GM23248 (cell line): Measurements from ENCODE around the gene C17orf113. TPM values are rescaled to one million over a fixed set of nuclear protein-coding genes. Genes with fewer than 3 reads are reported as not detected.
A peak's percentile ranks its signal among the peaks of the same experiment; 100 is the strongest.

Experiments
- DNase-seq: peaks from one replicate; pipeline ENCODE4 v3.0.0-alpha.2; 2015
- H2AFZ ChIP-seq: fragments of 200-600 bp; sonication (generic); 2 replicates; pipeline ENCODE4 v1.6.1; 2016; ENCODE audit warnings: antibody characterized with exemption
- H3F3A ChIP-seq: fragments of 200-600 bp; sonication (generic); 2 replicates; pipeline ENCODE4 v1.6.1; 2016; ENCODE audit warnings: mild to moderate bottlenecking, antibody characterized with exemption, mixed run types; ENCODE audit not compliant: insufficient read depth
- H3K27ac ChIP-seq: fragments of 200-600 bp; sonication (generic); 2 replicates; pipeline ENCODE4 v1.5.1; 2016; ENCODE audit warnings: mild to moderate bottlenecking
- H3K27me3 ChIP-seq: fragments of 200-600 bp; sonication (generic); replicated peaks from 2 replicates; pipeline ENCODE4 v1.6.1; 2016; ENCODE audit warnings: mild to moderate bottlenecking; ENCODE audit not compliant: insufficient read depth
- H3K36me3 ChIP-seq: fragments of 200-600 bp; sonication (generic); 2 replicates; pipeline ENCODE4 v1.6.1; 2016; ENCODE audit warnings: low read depth, mild to moderate bottlenecking
- H3K4me1 ChIP-seq: fragments of 200-600 bp; sonication (generic); 2 replicates; pipeline ENCODE4 v1.6.1; 2016; ENCODE audit warnings: mild to moderate bottlenecking; ENCODE audit not compliant: insufficient read depth
- H3K4me2 ChIP-seq: fragments of 200-600 bp; sonication (generic); one replicate; pipeline ENCODE4 v1.6.1; 2016; ENCODE audit warnings: mild to moderate bottlenecking; ENCODE audit not compliant: unreplicated experiment
- H3K4me3 ChIP-seq: fragments of 200-600 bp; sonication (generic); 2 replicates; pipeline ENCODE4 v1.5.1; 2016; ENCODE audit warnings: mild to moderate bottlenecking
- H3K79me2 ChIP-seq: fragments of 200-600 bp; sonication (generic); 2 replicates; pipeline ENCODE4 v1.6.1; 2016; ENCODE audit warnings: mild to moderate bottlenecking; ENCODE audit not compliant: insufficient read depth
- H3K9ac ChIP-seq: fragments of 200-600 bp; sonication (generic); 2 replicates; pipeline ENCODE4 v1.6.1; 2016; ENCODE audit warnings: mild to moderate bottlenecking
- H3K9me2 ChIP-seq: fragments of 200-600 bp; sonication (generic); 2 replicates; pipeline ENCODE4 v1.6.1; 2016; ENCODE audit warnings: mixed run types, mild to moderate bottlenecking, moderate library complexity; ENCODE audit not compliant: insufficient read depth
- H3K9me3 ChIP-seq: fragments of 200-600 bp; sonication (generic); one replicate; pipeline ENCODE4 v1.6.1; 2017; ENCODE audit warnings: low read depth
- H4K20me1 ChIP-seq: fragments of 200-600 bp; sonication (generic); 2 replicates; pipeline ENCODE4 v1.6.0; 2016; ENCODE audit not compliant: insufficient read depth
- EZH2 ChIP-seq: fragments of 200-600 bp; sonication (generic); IDR thresholded peaks from 2 replicates; pipeline ENCODE4 v1.6.1; 2018; ENCODE audit warnings: antibody characterized with exemption, mild to moderate bottlenecking; ENCODE audit not compliant: insufficient read depth, poor library complexity, severe bottlenecking
- EZH2phosphoT487 ChIP-seq: fragments of 200-600 bp; sonication (generic); IDR thresholded peaks from 2 replicates; pipeline ENCODE4 v1.6.1; 2018; ENCODE audit warnings: antibody characterized with exemption, moderate library complexity, mild to moderate bottlenecking, low read depth; ENCODE audit not compliant: insufficient read depth
- WGBS, 2 experiments: methylation state at CpG; one replicate each; pipeline ENCODE4 v1.1.6; 2015 to 2017; ENCODE audit warnings: low lambda C conversion rate in 2 of 2, low coverage in 1 of 2; ENCODE audit errors: missing lambda C conversion rate in 2 of 2; 5-methylcytosine and 5-hydroxymethylcytosine counted together
- in situ Hi-C: fragments of 300-500 bp; cut with MboI; formaldehyde crosslinking; loops from 2 replicates; pipeline ENCODE4 v1.15.0; 2020
- polyA plus RNA-seq: library from polyadenylated mRNA; unstranded; fragments of >200 nt; fragmentation: Nextera tagmentation; extraction: Ambion mirVana; gene quantifications from 2 replicates; pipeline ENCODE4 v1.2.1, GENCODE V29; 2016
- total RNA-seq: library from RNA; depleted of rRNA; stranded (reverse); fragments of >200 nt; shearing (Covaris generic); gene quantifications from 2 replicates; pipeline ENCODE4 v1.2.3, GENCODE V29; 2014

The C17orf113 gene
- total and polyA plus RNA-seq, 2 experiments from 2014 or later = not detected

- H3K36me3 ChIP-seq = no peaks in the 10 kb centered on the region
- H3K9ac ChIP-seq = no peak overlapping the region
- 95 to 99% methylated on average over 4 of the region's 4 CpGs for WGBS, 2 experiments
- 0 out of 2 replicates have a peak, but pooled peaks cover 4% of the 10 kb centered on the region for H4K20me1 ChIP-seq
- H3K27ac ChIP-seq = peak overlapping the region; percentile 69
- peaks cover 60% of the 10 kb centered on the region for H3K4me1 ChIP-seq
- no peaks in the 10 kb centered on the region for H3K9me3 ChIP-seq
- H3K79me2 ChIP-seq = peaks cover 100% of the 10 kb centered on the region
- no peaks in the 10 kb centered on the region for H3K27me3 ChIP-seq
- in situ Hi-C loops = no loop called here
- no peak overlapping the region for H3K4me2 ChIP-seq
- H3K4me3 ChIP-seq = no peak overlapping the region
- TF ChIP-seq EZH2 (no peak), EZH2phosphoT487 (no peak)
- DNase-seq = peak; percentile 38
- no peaks in the 10 kb centered on the region for H3K9me2 ChIP-seq
- H3F3A ChIP-seq = peaks cover 41% of the 10 kb centered on the region
- no peak overlapping the region for H2AFZ ChIP-seq
These were observed 41.2 kb downstream of the C17orf113 start for GRCh38 chr17:42009170-42009569.

- H4K20me1 ChIP-seq = 0 out of 2 replicates have a peak, but pooled peaks cover 4% of the 10 kb centered on the region
- H3K4me2 ChIP-seq = peak overlapping the region; percentile 20
- H3F3A ChIP-seq = peaks cover 36% of the 10 kb centered on the region
- H3K9me2 ChIP-seq = no peaks in the 10 kb centered on the region
- DNase-seq = peak; percentile 48
- H3K27ac ChIP-seq = peak overlapping the region; percentile 20; the same call in 1 of the 2 replicates
- H3K27me3 ChIP-seq = no peaks in the 10 kb centered on the region
- TF ChIP-seq EZH2phosphoT487 (no peak), EZH2 (no peak)
- no peak overlapping the region for H3K4me3 ChIP-seq
- H3K4me1 ChIP-seq = peaks cover 54% of the 10 kb centered on the region
- H2AFZ ChIP-seq = no peak overlapping the region
- peaks cover 26% of the 10 kb centered on the region for H3K36me3 ChIP-seq
- in situ Hi-C loops = no loop called here
- H3K79me2 ChIP-seq = peaks cover 100% of the 10 kb centered on the region
- no peaks in the 10 kb centered on the region for H3K9me3 ChIP-seq
- WGBS, 2 experiments = 0 to 7% methylated on average over 1 of the region's 1 CpG
- no peak overlapping the region for H3K9ac ChIP-seq
These were observed 45.2 kb downstream of the C17orf113 start for GRCh38 chr17:42005166-42005565.

GRCh38 chr17:42002792-42003301 lies 47.6 kb downstream of the C17orf113 start:
- whole genome bisulfite sequencing, 2 experiments = 85 to 87% methylated on average over 3 of the region's 3 CpGs
- H3K27ac ChIP-seq = peak overlapping the region; percentile 7; the same call in 1 of the 2 replicates
- H3K4me2 ChIP-seq = peak overlapping the region; percentile 4
- peaks cover 37% of the 10 kb centered on the region for H3F3A ChIP-seq
- H2AFZ ChIP-seq = no peak overlapping the region
- peaks cover 100% of the 10 kb centered on the region for H3K79me2 ChIP-seq
- no peak overlapping the region for H3K4me3 ChIP-seq
- H3K9ac ChIP-seq = no peak overlapping the region
- H3K9me2 ChIP-seq = no peaks in the 10 kb centered on the region
- H3K27me3 ChIP-seq = no peaks in the 10 kb centered on the region
- H3K36me3 ChIP-seq = peaks cover 43% of the 10 kb centered on the region
- peak; percentile 48 for DNase-seq
- 0 out of 2 replicates have a peak, but pooled peaks cover 4% of the 10 kb centered on the region for H4K20me1 ChIP-seq
- peaks cover 39% of the 10 kb centered on the region for H3K4me1 ChIP-seq
- H3K9me3 ChIP-seq = no peaks in the 10 kb centered on the region
- TF ChIP-seq EZH2phosphoT487 (no peak), EZH2 (no peak)
- in situ Hi-C loops = no loop called here

- Histone ChIP-seq H4K20me1 (0 out of 2 replicates have a peak, but pooled peaks cover 4% of the 10 kb centered on the region), H2AFZ (no peak overlapping the region), H3K4me2 (no peak overlapping the region), H3F3A (peaks cover 43% of the 10 kb centered on the region), H3K9ac (no peak overlapping the region), H3K36me3 (peaks cover 47% of the 10 kb centered on the region), H3K4me3 (no peak overlapping the region), H3K79me2 (peaks cover 100% of the 10 kb centered on the region), H3K27ac (0 out of 2 replicates have a peak overlapping the region, but pooled peaks have one; percentile 7), H3K9me2 (no peaks in the 10 kb centered on the region), H3K9me3 (no peaks in the 10 kb centered on the region), H3K4me1 (peaks cover 39% of the 10 kb centered on the region), H3K27me3 (no peaks in the 10 kb centered on the region)
- in situ Hi-C loops = no loop called here
- TF ChIP-seq EZH2 = no peak
- no peak for TF ChIP-seq EZH2phosphoT487
- no peak for DNase-seq
- 92 to 93% methylated on average over 7 of the region's 7 CpGs for WGBS, 2 experiments
These were observed 48.1 kb downstream of the C17orf113 start for GRCh38 chr17:42002175-42002791.
